IPS-NIHi7 (cell line): ENCODE data around the gene MYH6.
"Not testable (repeated sequence)": the region's sequence is repeated elsewhere in the genome, so short reads cannot be mapped to it uniquely, and the experiment has no call there.

Source experiments
- DNase-seq: peaks from one replicate; pipeline ENCODE4 v3.0.0; 2012; ENCODE audit warnings: mixed read lengths; ENCODE audit errors: extremely low spot score

MYH6 gene

DNA sequence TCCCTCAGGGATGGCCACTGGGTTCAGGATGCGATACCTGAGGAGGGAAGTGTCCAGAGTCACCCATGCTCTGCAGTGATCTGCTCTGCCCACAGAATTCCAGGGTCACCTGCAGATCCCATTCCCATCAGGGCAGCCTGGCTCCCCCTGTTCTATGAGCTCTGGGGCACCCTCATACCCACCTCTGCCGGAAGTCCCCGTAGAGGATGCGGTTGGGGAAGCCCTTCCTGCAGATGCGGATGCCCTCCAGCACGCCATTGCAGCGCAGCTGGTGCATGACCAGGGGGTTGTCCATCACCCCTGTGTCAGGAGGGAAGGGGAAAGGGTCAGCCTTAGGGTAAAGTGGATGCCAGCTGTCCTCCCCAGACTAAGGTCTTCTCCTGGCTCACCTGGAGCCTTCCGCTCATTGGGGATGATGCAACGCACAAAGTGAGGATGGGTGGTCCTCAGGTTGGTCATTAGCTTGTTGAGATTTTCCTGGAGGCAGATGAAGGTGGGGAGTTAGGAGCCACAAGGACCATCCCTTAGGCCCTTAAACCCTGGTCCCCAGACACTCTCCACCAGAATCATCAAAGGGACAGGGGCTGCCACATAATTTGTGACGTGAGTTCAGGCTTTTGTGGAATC lies 11.2 kb downstream of the MYH6 start:
- no peak for DNase-seq

- no peak for DNase-seq
These were observed 11.9 kb downstream of the MYH6 start for GRCh38 chr14:23396126-23396525.

DNA sequence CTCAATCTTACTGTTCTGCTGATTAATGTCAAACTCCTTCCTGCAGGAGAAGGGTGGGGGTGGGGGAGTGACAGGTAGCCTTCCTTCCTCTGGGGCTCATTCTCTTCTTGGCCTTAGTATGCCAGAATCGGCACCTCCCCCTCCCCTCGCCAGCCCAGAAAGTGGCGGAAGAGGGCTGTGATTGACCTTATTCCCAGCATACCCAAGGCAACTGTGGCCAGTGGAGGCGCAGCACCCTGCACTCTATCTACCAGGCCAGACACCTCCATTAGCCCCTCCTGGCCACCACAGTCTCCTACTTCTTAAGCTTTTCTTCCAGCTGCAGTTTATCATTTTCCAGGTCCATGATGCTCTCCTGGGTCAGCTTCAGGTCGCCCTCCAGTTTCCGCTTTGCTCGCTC lies 15.5 kb downstream of the MYH6 start:
- no peak for DNase-seq

- not testable (repeated sequence) for DNase-seq
These were observed 18.2 kb downstream of the MYH6 start for GRCh38 chr14:23389871-23390270.

- DNase-seq: no peak
These were observed 18.7 kb downstream of the MYH6 start for GRCh38 chr14:23389396-23389795.

DNA sequence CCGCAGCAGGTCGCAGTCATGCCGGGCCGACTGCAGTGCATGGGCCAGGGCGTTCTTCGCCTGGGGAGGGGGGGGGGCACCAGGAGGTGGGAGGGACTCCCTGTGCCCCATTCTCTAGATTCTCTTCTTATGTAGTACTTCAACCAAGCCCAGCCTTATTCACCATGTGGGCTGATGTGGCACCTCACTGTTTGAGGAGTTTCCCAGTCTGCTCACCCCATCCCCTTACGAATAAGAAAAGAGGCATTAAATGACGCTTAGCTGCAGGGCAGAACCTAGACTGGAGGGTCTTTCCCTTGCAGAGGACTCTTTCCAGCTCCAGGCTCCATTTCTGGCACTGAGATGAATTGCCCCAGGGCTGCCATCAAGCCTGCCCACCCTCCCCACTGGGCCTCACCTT lies 19.1 kb downstream of the MYH6 start:
- DNase-seq: no peak

DNA sequence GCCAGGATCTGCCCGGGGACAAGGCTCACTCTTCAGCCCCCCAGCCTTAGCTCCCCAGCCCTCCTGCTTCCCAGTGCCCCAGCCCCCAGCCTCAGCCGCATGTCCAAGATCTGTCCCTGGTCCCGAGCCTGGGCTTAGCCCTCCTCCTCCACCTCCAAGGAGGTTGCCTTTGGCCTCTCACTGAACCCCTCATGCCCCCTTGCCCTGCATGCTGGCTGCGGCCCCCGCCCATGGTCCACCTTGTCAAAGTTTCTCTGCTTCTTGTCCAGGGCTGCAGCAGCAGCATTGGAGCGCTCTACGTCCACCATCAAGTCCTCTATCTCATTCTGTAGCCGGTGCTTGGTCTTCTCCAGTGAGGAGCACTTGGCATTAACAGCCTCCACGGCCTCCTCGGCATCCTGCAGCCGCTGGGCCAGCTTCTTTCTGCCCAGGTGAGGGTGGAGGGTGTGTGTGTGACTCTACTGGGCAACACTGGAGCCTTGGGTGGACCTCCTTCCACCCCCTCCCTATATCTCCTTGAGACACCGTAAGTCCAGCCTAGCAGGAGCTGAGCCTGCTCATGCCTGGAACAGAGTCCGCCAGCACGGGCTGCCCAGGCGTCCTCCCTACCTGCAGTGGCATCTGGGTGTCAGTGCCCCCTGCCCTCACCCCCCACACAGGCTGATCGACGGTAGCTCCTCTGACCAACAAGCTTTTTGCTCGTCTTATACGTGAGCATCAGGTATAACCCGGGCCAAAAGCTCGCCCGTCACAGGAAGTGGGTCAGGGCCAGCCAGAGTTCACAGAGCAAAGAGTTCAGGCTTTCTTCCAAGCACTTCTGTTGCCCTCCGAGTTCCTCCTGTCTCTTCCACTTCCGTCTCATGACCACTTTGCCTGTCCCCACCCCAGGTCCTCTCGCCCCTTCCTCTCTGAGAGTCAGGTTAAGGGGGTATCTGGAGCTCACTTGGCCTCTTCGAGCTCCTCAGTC lies 19.9 kb downstream of the MYH6 start:
- no peak for DNase-seq

DNA sequence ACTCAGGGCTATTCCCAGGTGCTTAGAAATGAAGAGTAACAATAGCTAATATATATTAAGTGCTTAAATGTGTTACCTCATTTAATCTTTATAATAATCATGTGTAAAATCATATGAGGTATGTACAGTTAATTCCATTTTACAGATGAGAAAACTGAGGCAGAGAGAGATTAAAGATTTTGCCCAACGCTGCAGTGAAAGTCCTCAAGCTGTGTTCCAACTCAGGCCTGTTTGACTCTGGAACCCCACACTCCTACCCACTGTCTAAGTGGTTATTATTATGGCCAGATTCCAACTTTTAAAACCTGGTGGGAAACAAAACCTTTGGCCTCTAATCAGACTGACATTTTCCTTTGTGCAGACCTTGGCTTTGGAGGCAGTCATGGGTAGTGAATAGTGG lies 21.1 kb downstream of the MYH6 start:
- no peak for DNase-seq

GRCh38 chr14:23386266-23386657 lies 21.8 kb downstream of the MYH6 start:
- DNase-seq: not testable (repeated sequence)

- DNase-seq: no peak
These were observed 22.3 kb downstream of the MYH6 start for GRCh38 chr14:23385642-23386265.

- no peak for DNase-seq
These were observed 22.8 kb downstream of the MYH6 start for GRCh38 chr14:23385244-23385641.

- DNase-seq: no peak
These were observed 23.6 kb downstream of the MYH6 start for GRCh38 chr14:23384364-23385080.

- no peak for DNase-seq
These were observed 25.2 kb downstream of the MYH6 start for GRCh38 chr14:23382731-23383440.

DNA sequence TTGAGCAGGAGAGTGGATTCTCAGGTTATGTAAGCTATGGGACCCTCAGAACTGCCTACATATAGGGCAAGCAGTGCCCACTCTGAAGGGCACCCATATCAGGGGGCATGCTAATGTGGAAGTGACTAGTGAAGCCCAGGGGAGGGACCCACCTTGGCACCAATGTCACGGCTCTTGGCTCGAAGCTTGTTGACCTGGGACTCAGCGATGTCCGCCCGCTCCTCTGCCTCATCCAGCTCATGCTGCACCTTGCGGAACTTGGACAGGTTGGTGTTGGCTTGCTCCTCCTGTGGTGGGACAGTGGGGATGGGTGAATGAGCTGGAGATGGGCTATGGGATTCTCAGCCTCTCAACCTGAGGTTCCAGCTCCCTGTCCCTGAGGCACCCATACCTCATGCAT lies 25.8 kb downstream of the MYH6 start:
- DNase-seq: no peak

- DNase-seq: no peak
These were observed 26.2 kb downstream of the MYH6 start for GRCh38 chr14:23381871-23382270.

- DNase-seq: no peak
These were observed 27.1 kb downstream of the MYH6 start for GRCh38 chr14:23380976-23381375.

DNA sequence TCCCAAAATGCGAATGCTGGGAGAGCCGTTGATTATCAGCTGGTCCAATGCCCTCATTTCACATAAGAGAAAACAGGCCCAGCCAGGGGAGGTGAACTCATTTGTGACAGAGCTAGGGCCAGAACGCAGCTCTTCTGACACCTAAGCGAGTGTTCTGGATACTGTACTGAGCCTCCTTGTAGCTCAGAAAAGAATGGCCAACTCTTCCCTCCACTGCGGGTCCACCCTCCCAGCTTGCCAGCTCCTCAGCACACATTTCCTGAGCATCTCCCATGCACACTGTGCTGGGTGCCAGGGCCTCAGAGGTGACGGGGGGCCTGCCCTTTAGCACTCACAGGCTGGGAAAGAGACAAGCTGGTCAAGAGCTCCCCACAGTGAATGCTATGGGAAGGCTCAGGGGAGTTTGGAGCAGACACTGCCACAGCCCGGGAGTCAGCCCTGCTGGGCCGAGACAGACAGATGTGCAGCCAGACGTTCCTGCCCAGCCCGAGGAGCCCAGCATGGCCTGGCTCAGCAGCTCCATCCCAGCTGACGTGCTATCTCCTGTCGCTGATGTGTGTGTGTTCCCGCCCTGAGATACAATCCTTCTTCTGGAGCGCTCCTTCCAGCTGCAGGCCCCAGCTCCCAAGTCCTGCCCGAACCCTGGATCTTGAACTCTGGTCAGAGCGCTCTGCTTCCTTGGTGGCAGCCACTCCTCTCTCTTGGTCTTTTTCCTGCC lies 27.7 kb downstream of the MYH6 start:
- no peak for DNase-seq

DNA sequence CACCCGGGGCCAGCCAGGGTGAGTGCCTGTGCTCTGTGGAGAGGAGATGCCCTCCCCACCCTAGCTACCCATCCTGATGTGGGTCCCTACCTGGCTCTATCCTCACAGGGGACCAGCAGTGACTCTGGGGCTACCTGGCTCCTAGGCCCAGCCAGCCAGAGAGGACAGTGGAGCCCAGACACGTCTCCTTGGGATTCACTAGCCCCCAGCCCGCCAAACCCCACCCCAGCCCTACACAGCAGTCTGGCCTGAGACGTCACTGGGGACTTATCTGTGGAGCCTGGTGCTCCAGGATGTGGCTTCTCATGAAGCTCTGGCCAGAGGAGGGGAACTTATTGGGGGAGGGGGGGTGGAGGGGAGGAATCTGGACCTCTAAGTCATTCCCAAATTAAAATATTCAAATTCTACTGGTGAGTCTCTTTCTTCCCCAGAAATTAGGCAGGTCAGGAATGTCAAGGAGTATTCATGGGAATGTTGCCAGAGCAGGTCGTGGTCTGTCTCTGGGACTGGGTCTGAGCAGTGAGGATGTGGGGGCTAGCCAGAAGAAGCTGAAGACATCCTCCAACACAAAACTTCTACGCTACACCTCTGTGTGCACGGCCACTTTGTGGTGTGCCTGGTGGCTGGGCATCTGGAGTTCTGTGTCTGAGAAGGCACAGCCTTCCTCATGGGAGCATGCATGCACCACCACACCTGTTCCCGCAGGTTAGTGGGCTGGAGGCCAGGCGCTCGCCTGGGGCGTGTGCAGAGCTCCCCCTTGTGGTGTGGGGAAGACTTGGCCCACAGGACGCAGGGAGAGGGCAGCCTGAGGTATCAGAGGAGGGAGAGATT lies 28.5 kb downstream of the MYH6 start:
- DNase-seq: peak; percentile 86

DNA sequence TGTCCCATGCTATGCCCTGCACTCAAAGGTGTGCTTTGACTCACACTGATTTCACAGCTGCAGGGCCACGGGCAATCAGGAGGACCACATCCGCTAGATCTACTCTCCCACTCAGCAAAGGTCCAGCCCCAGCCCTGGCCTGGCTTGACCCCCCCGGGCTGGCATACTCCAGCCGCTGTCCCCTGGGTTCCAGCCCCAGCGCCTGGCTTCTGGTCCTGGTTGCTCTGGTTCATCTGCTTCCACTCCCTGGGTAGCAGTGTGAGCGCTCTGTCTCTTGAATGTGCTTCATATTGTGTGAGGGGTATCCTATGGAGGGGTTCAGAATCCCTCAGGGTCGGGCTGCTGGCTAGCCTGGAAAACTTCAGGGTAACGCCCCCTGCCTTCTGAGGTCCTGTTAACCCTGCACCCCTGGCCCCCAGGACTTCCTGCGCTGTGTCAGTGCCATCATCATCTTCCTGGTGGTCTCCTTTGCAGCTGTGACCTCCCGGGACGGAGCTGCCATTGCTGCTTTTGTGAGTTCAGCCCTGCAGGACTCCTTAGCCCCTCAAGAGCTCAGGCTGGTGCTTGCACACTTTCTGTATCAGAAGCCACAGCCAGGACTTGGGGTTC lies 29.4 kb downstream of the MYH6 start:
- DNase-seq: no peak
